HUES64 (cell line): ENCODE results near the gene GHRH.

Experiments
- H3K27ac ChIP-seq: 2 replicates; pipeline ENCODE4 v1.7.0; 2013; ENCODE audit warnings: low read depth, low read length, inconsistent platforms
- H3K27me3 ChIP-seq: 2 replicates; pipeline ENCODE4 v1.6.1; 2013; ENCODE audit warnings: mild to moderate bottlenecking, low read length; ENCODE audit not compliant: insufficient read depth
- H3K36me3 ChIP-seq: 2 replicates; pipeline ENCODE4 v1.6.1; 2013; ENCODE audit warnings: mild to moderate bottlenecking, low read length; ENCODE audit not compliant: insufficient read depth
- H3K4me1 ChIP-seq: 2 replicates; pipeline ENCODE4 v1.6.1; 2013; ENCODE audit warnings: mild to moderate bottlenecking, low read length, moderate library complexity; ENCODE audit not compliant: insufficient read depth
- H3K4me3 ChIP-seq: 2 replicates; pipeline ENCODE4 v1.5.1; 2013; ENCODE audit warnings: mild to moderate bottlenecking, low read length, moderate library complexity
- H3K9ac ChIP-seq: 2 replicates; pipeline ENCODE4 v1.6.1; 2013; ENCODE audit warnings: mild to moderate bottlenecking, low read depth, low read length
- H3K9me3 ChIP-seq: 2 replicates; pipeline ENCODE4 v1.6.1; 2013; ENCODE audit warnings: low read depth, low read length; ENCODE audit not compliant: insufficient read depth
- WGBS: fragments of 150-250, 120-280 bp; methylation state at CpG from one replicate; pipeline ENCODE4 v1.1.7; 2013; ENCODE audit warnings: missing lambda C conversion rate; 5-methylcytosine and 5-hydroxymethylcytosine counted together

GHRH gene

GRCh38 chr20:37276494-37277252, 15.1 kb upstream of the GHRH start:
- no peak overlapping the region for H3K27ac ChIP-seq
- no peaks in the 10 kb centered on the region for H3K27me3 ChIP-seq
- H3K4me3 ChIP-seq: no peak overlapping the region
- H3K9me3 ChIP-seq: no peaks in the 10 kb centered on the region
- no peaks in the 10 kb centered on the region for H3K36me3 ChIP-seq
- WGBS: 87% methylated on average over 15 of the region's 15 CpGs
- no peak overlapping the region for H3K9ac ChIP-seq
- H3K4me1 ChIP-seq: peaks cover 10% of the 10 kb centered on the region; the same call in 1 of the 2 replicates

- WGBS: 96% methylated on average over 3 of the region's 5 CpGs
- Histone ChIP-seq H3K27ac (no peak overlapping the region), H3K9me3 (no peaks in the 10 kb centered on the region), H3K27me3 (no peaks in the 10 kb centered on the region), H3K9ac (no peak overlapping the region), H3K4me3 (no peak overlapping the region), H3K36me3 (no peaks in the 10 kb centered on the region), H3K4me1 (0 out of 2 replicates have a peak, but pooled peaks cover 4% of the 10 kb centered on the region)
Measured at GRCh38 chr20:37274851-37275524, 13.4 kb upstream of the GHRH start.

DNA sequence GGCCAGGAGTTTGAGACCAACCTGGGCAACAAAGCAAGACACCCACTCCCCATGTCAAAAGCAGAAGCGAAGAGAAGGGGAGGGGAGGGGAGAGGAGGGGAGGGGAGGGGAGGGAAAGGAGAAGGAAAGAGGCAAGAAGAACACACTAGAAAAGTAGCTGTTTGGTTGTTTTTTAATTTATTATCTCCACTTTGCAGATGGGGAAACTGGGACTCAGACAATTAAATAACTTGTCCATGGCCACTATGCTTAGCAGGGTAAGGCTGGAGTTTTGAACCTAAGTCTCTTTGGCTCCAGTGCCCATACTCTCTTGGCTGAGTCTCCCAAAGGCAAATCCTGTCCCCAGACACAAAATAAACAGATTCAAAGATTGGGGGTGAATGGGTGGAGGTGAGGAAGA, 12.4 kb upstream of the GHRH start:
- no CpG with 5 or more reads among the region's 1 CpG for WGBS
- H3K4me3 ChIP-seq: no peak overlapping the region
- no peaks in the 10 kb centered on the region for H3K9me3 ChIP-seq
- H3K27ac ChIP-seq: no peak overlapping the region
- H3K4me1 ChIP-seq: 0 out of 2 replicates have a peak, but pooled peaks cover 1% of the 10 kb centered on the region
- no peaks in the 10 kb centered on the region for H3K27me3 ChIP-seq
- H3K9ac ChIP-seq: no peak overlapping the region
- H3K36me3 ChIP-seq: no peaks in the 10 kb centered on the region

DNA sequence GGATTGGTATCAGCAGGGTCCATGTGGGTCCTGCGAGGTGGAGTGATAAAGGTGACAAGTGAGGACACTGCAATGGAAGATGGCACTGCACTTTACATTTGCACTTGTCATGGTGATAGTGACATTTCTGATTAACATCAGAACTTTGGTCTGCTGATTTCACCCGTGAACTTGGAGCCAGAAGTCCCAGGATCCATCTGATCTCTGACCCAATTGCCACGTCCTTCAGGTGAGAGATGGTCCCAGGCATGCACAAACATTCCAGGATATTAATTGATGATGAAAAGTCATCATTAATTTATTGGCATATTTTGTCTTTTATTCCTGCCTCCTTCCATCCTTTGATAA, 9.8 kb upstream of the GHRH start:
- H3K36me3 ChIP-seq: no peaks in the 10 kb centered on the region
- no peaks in the 10 kb centered on the region for H3K27me3 ChIP-seq
- H3K4me1 ChIP-seq: peaks cover 13% of the 10 kb centered on the region
- no peak overlapping the region for H3K27ac ChIP-seq
- 93% methylated on average over 3 of the region's 3 CpGs for WGBS
- no peak overlapping the region for H3K9ac ChIP-seq
- no peaks in the 10 kb centered on the region for H3K9me3 ChIP-seq
- no peak overlapping the region for H3K4me3 ChIP-seq

DNA sequence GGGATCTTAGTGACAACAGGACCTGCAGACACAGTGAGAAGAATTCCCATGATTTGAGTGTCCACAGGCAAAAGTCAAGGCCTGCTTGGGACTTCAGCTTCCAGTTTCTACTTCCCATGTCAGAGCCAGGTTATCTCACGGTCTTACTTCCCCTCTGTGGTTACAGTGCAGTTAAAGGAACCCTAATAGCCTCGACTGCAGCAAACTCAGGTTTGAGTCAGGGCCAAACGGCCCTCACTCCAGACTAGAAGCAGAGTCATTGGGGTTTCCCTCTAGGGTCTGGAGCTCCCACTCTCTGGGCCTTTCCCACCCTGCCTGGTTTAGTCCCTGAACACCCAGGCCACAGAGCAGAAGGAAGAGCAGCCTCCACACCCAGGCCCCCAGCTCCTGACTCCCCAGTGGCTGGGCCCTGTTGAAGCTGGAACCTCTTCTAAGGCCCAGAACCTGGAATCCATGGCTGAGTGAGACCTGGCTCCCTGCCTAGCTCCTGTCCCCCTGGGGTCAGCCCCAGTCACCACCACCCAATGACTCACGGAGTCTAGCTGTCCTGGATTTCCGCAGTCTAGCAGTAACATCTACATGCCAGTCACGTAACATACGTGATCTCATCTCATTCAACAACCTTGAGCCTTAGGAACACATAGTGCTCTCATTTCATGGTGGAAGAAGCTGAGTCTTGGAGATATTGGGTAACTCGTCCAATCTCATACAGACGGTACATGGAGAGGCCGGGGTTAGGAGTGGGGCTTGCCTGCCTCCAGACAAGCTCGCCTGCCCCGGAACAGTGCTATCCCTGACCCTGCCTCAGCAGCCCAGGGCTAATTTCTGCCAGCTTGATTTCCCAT, 9.2 kb upstream of the GHRH start:
- Histone ChIP-seq H3K36me3 (no peaks in the 10 kb centered on the region), H3K9ac (no peak overlapping the region), H3K27ac (no peak overlapping the region), H3K27me3 (no peaks in the 10 kb centered on the region), H3K9me3 (no peaks in the 10 kb centered on the region), H3K4me3 (no peak overlapping the region), H3K4me1 (peaks cover 13% of the 10 kb centered on the region)
- WGBS: 94% methylated on average over 12 of the region's 12 CpGs

DNA sequence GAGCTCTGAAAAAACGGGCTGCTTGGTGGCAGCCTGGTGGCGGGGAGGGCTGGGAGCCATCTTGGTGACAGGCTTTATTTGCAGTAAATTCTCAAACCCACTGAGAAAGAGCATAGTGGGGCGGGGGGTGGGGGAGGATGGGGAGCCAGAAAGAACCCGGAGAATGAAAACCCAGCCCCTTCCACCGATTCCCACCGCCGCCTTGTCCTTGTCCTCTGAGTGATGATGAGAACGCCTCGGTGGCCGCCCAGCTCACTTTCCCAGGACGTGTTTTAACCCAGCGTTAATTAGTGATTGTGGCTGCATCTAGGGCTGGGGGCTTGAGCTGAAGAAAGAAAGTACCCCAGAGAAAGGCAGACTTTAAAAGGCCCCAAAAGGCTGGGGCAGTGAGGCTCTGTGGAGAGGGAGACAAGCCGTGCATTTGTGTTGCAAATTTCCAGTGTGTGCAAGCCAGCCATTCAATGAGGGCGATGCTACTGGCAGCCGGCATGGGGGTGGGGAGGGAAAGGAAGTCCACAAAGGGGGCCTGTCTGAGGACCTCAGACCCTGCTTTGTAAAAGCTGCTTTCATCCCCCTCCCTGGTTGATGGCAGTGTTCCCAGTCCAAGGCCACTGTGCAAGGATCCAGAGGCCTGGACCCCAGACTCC, 6.2 kb upstream of the GHRH start:
- H3K9me3 ChIP-seq: no peaks in the 10 kb centered on the region
- H3K4me1 ChIP-seq: peaks cover 13% of the 10 kb centered on the region
- H3K27me3 ChIP-seq: no peaks in the 10 kb centered on the region
- H3K4me3 ChIP-seq: peak overlapping the region; percentile 30
- peak overlapping the region; percentile 92 for H3K27ac ChIP-seq
- H3K9ac ChIP-seq: peak overlapping the region; percentile 45
- 20% methylated on average over 15 of the region's 15 CpGs for WGBS
- H3K36me3 ChIP-seq: no peaks in the 10 kb centered on the region

DNA sequence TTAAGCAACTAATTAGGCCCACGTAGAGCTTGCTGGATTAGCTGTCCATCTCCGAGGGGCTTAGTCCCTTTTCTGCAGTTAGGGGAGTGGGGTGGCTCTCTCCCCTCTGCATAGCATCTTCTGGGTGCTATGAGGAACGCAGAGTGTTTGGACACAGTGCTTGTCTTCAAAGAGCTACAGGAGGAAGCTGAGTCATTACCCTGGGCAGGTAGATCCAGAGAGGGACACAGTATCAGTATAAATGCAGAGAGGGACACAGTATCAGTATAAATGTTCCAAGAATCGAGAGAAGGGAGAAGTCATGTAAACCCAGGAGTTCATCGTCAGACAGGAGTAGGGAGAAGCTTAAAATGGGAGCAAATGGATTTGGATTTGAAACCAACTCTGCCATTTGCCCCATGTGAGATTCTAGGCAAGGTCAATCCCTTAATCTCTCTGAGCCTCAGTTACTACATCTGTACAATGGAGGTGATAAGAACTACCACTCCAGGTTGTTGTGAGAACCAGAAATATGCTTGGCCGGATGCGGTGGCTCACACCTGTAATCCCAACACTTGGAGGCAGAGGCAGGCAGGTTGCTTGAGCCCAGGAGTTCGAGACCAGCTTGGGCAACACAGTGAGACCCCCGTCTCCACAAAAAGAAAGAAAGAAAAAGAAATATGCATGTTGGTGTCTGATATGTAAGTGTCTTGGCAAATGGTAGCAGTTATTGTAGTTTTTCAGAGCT, 5.5 kb upstream of the GHRH start:
- 0 out of 2 replicates have a peak overlapping the region, but pooled peaks have one; percentile 26 for H3K9ac ChIP-seq
- H3K4me3 ChIP-seq: no peak overlapping the region
- peaks cover 13% of the 10 kb centered on the region for H3K4me1 ChIP-seq
- H3K9me3 ChIP-seq: no peaks in the 10 kb centered on the region
- H3K27me3 ChIP-seq: no peaks in the 10 kb centered on the region
- peak overlapping the region; percentile 92 for H3K27ac ChIP-seq
- WGBS: 90% methylated on average over 9 of the region's 9 CpGs
- no peaks in the 10 kb centered on the region for H3K36me3 ChIP-seq

DNA sequence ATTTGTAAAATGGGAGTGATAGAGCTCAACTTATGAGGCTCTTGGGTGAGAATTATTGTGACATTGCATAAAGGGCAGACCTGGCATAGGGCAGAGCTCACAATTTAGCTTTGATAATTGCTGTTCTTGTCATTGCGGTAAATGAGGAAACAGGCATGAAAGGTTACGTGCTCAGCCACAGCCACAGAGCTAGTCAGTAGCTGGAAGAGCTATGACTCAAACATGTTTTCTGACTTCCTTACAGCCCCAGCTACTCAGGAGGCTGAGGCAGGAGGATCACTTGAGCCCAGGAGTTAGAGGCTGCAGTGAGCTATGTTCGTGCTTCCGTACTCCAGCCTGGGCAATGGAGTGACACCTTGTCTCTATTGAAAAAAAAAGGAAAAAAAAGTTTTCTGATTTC, 3.5 kb upstream of the GHRH start:
- Histone ChIP-seq H3K27ac (no peak overlapping the region), H3K36me3 (no peaks in the 10 kb centered on the region), H3K4me3 (no peak overlapping the region), H3K9me3 (no peaks in the 10 kb centered on the region), H3K4me1 (peaks cover 17% of the 10 kb centered on the region), H3K9ac (no peak overlapping the region), H3K27me3 (no peaks in the 10 kb centered on the region)
- WGBS: 97% methylated on average over 4 of the region's 4 CpGs

GRCh38 chr20:37263686-37264085, 2.1 kb upstream of the GHRH start:
- Histone ChIP-seq H3K4me1 (peaks cover 30% of the 10 kb centered on the region), H3K4me3 (no peak overlapping the region), H3K27me3 (no peaks in the 10 kb centered on the region), H3K36me3 (no peaks in the 10 kb centered on the region), H3K9ac (no peak overlapping the region), H3K9me3 (no peaks in the 10 kb centered on the region), H3K27ac (no peak overlapping the region)
- WGBS: 94% methylated on average over 6 of the region's 6 CpGs

DNA sequence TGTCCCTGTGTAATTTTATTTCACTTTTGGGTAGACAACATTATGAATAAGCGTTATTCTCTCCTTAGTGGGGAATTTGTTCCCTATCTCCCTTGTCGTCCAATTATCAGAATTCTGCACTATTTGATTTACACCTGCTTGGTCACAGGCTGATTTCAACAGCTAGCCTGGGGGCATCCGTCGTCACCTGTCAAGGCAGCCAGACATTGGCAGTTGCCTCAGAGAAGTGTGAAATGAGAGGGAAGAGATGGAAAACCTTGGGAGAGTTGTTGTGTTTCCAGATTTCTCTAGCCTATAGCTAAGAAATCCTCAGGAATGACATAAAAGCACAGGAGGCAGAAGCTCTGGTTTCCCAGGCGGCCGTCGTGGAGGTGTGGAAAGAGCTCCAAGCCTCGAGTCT, 891 bp upstream of the GHRH start:
- Histone ChIP-seq H3K9me3 (no peaks in the 10 kb centered on the region), H3K4me1 (peaks cover 32% of the 10 kb centered on the region), H3K27me3 (no peaks in the 10 kb centered on the region), H3K9ac (no peak overlapping the region), H3K4me3 (no peak overlapping the region), H3K36me3 (no peaks in the 10 kb centered on the region), H3K27ac (no peak overlapping the region)
- 89% methylated on average over 8 of the region's 8 CpGs for WGBS
